ENCODE data around the gene RNFT2.

Gene RNFT2

GRCh38 chr12:116700066-116700465 is 38.0 kb upstream of the RNFT2 start:
- Mint-ChIP-seq H3K4me3 (no peak overlapping the region), H3K9me3 (no peaks in the 10 kb centered on the region), H3K4me1 (peaks cover 22% of the 10 kb centered on the region), H3K36me3 (no peaks in the 10 kb centered on the region), H3K27ac (no peak overlapping the region), H3K27me3 (peaks cover 26% of the 10 kb centered on the region)
- no peak for ATAC-seq

DNA sequence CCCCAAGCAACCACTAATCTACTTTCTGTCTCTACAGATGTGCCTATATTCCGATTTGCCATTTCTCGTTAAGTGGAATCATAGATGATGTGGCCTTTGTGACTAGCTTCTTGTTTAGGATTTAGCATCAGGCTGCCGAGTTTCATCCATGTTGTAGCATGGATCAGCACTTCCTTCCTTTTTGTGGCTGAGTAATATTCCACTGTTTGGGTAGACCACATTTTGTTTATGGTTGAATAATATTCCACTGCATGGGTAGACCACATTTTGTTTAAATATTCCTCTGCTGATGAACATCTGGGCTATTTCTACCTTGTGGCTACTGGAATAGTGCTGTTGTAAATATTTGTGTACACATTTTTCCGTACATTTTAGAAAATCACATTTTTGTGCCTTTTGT is 36.7 kb upstream of the RNFT2 start:
- ATAC-seq, result no peak
- Mint-ChIP-seq H3K4me3 (no peak overlapping the region), H3K27me3 (peaks cover 14% of the 10 kb centered on the region), H3K9me3 (no peaks in the 10 kb centered on the region), H3K36me3 (no peaks in the 10 kb centered on the region), H3K27ac (no peak overlapping the region), H3K4me1 (peaks cover 10% of the 10 kb centered on the region)

GRCh38 chr12:116703214-116703795 is 34.8 kb upstream of the RNFT2 start:
- H3K4me1 Mint-ChIP-seq, result peaks cover 15% of the 10 kb centered on the region
- peaks cover 9% of the 10 kb centered on the region for H3K27me3 Mint-ChIP-seq
- no peak overlapping the region for H3K27ac Mint-ChIP-seq
- ATAC-seq, result peak; percentile 66
- H3K9me3 Mint-ChIP-seq, result no peaks in the 10 kb centered on the region
- H3K36me3 Mint-ChIP-seq, result no peaks in the 10 kb centered on the region
- no peak overlapping the region for H3K4me3 Mint-ChIP-seq

- no peak overlapping the region for H3K27ac Mint-ChIP-seq
Observed at GRCh38 chr12:116707751-116708150, 30.4 kb upstream of the RNFT2 start.

GRCh38 chr12:116708826-116709756 is 29.0 kb upstream of the RNFT2 start:
- Mint-ChIP-seq H3K9me3 (no peaks in the 10 kb centered on the region), H3K27me3 (peaks cover 6% of the 10 kb centered on the region), H3K4me3 (peak overlapping the region; percentile 51), H3K4me1 (peaks cover 19% of the 10 kb centered on the region), H3K27ac (peak overlapping the region; percentile 26), H3K36me3 (peaks cover 12% of the 10 kb centered on the region)
- ATAC-seq, result peak; percentile 80

More at GRCh38 chr12:116707751-116708150, 30.4 kb upstream of the RNFT2 start:
- H3K36me3 Mint-ChIP-seq, result peaks cover 12% of the 10 kb centered on the region
- peaks cover 15% of the 10 kb centered on the region for H3K27me3 Mint-ChIP-seq
- peak; percentile 50 for ATAC-seq
- H3K9me3 Mint-ChIP-seq, result no peaks in the 10 kb centered on the region
- H3K4me1 Mint-ChIP-seq, result peaks cover 25% of the 10 kb centered on the region
- H3K4me3 Mint-ChIP-seq, result no peak overlapping the region

GRCh38 chr12:116709768-116710167 is 28.3 kb upstream of the RNFT2 start:
- no peak overlapping the region for H3K27ac Mint-ChIP-seq
- peaks cover 6% of the 10 kb centered on the region for H3K27me3 Mint-ChIP-seq
- H3K4me3 Mint-ChIP-seq, result no peak overlapping the region
- H3K9me3 Mint-ChIP-seq, result no peaks in the 10 kb centered on the region
- no peak for ATAC-seq
- peaks cover 19% of the 10 kb centered on the region for H3K4me1 Mint-ChIP-seq
- peaks cover 12% of the 10 kb centered on the region for H3K36me3 Mint-ChIP-seq

DNA sequence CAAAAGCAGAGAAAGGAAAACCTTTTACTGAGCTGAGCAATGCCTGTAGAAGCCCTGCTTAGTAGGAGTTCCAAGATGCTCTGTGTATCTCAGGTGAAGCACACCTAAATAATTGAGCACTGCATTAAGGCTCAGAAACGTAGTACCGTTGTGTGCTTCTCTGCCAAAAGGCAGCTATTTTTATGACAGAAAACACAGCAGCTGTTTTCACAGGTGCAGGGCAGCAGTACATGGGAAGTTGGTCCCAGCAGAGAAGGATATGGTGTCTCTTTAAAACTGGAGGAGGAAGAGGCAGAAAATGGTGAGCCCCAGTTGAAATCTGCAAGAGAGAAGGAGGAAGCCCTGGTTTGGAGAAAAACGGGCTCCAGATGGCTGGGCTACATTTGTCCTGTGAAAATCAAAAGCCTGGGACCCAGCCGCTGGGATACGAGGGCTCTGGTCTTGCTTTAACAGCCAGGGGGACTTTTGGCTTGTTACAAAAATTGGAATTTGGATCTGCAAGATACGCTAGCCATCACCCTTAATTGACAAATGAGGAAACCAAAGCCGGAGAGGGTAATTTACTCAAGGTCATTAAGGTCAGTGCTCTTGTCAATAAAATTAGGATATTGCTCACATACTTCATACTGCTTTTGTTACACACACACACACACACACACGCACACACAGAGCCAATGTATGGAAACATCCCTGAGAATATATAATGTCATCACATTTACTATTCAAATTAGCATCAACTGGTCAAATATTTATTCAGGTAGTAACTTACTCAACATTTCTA is 27.6 kb upstream of the RNFT2 start:
- peaks cover 19% of the 10 kb centered on the region for H3K4me1 Mint-ChIP-seq
- H3K27ac Mint-ChIP-seq, result no peak overlapping the region
- ATAC-seq, result no peak
- peaks cover 6% of the 10 kb centered on the region for H3K27me3 Mint-ChIP-seq
- H3K36me3 Mint-ChIP-seq, result peaks cover 14% of the 10 kb centered on the region
- H3K4me3 Mint-ChIP-seq, result no peak overlapping the region
- H3K9me3 Mint-ChIP-seq, result no peaks in the 10 kb centered on the region

DNA sequence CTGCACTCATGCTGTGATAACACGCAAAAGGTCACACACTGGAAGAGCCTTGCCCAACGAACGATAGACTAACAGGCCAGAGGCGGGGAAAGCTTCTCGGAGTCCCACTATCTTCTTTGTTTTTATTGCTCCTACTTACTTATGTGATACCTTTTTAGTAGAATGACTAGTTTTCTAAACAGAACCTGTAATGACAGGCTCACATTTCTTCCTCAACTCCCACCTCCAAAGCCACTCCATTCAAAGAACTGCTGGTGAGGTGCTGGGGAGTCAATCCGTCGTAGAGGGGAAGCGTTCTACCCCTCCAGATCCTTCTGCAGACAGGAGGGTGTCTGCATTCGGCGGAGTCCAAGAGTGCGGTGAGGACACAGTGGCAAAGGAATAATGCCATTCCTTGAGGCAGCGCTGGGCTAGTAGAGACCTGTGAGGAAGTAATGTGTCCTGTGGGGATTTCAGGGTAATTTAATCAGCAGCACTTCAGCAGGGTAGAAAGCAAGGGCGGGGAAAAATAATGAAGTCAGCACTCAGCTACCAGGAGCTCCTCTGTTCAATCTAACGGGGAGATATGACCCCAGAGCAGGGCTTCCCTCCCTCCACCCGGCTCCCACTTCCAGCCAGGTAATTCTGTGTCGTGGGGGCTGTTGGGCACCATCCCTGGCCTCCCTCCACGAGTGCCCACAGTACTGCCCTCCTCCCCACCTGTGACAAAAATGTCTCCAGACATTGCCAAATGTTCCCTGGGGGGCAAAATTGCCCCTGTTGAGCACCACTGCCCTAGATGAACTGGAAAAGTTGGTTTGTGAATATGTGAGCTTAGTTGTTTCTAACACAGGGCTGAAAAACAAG is 25.4 kb upstream of the RNFT2 start:
- H3K36me3 Mint-ChIP-seq, result peaks cover 29% of the 10 kb centered on the region
- peaks cover 6% of the 10 kb centered on the region for H3K27me3 Mint-ChIP-seq
- ATAC-seq, result no peak
- no peak overlapping the region for H3K4me3 Mint-ChIP-seq
- peak overlapping the region; percentile 49 for H3K27ac Mint-ChIP-seq
- H3K9me3 Mint-ChIP-seq, result no peaks in the 10 kb centered on the region
- H3K4me1 Mint-ChIP-seq, result peaks cover 17% of the 10 kb centered on the region

GRCh38 chr12:116713527-116713926 is 24.6 kb upstream of the RNFT2 start:
- peaks cover 29% of the 10 kb centered on the region for H3K36me3 Mint-ChIP-seq
- ATAC-seq, result no peak
- H3K4me1 Mint-ChIP-seq, result peaks cover 8% of the 10 kb centered on the region
- H3K9me3 Mint-ChIP-seq, result no peaks in the 10 kb centered on the region
- peak overlapping the region; percentile 49 for H3K27ac Mint-ChIP-seq
- H3K27me3 Mint-ChIP-seq, result peaks cover 4% of the 10 kb centered on the region
- no peak overlapping the region for H3K4me3 Mint-ChIP-seq

- Mint-ChIP-seq H3K27me3 (no peaks in the 10 kb centered on the region), H3K4me1 (peaks cover 6% of the 10 kb centered on the region), H3K9me3 (no peaks in the 10 kb centered on the region), H3K27ac (peak overlapping the region; percentile 49), H3K4me3 (no peak overlapping the region), H3K36me3 (peaks cover 29% of the 10 kb centered on the region)
- no peak for ATAC-seq
Observed at GRCh38 chr12:116714175-116714574, 23.9 kb upstream of the RNFT2 start.

GRCh38 chr12:116717466-116718437 is 20.4 kb upstream of the RNFT2 start:
- Mint-ChIP-seq H3K4me3 (no peak overlapping the region), H3K27me3 (no peaks in the 10 kb centered on the region), H3K27ac (no peak overlapping the region), H3K36me3 (peaks cover 42% of the 10 kb centered on the region), H3K4me1 (peaks cover 16% of the 10 kb centered on the region), H3K9me3 (no peaks in the 10 kb centered on the region)
- ATAC-seq, result no peak

- peaks cover 46% of the 10 kb centered on the region for H3K36me3 Mint-ChIP-seq
- ATAC-seq, result no peak
- peaks cover 18% of the 10 kb centered on the region for H3K4me1 Mint-ChIP-seq
- H3K27me3 Mint-ChIP-seq, result no peaks in the 10 kb centered on the region
- no peak overlapping the region for H3K27ac Mint-ChIP-seq
- H3K4me3 Mint-ChIP-seq, result no peak overlapping the region
- no peaks in the 10 kb centered on the region for H3K9me3 Mint-ChIP-seq
Observed at GRCh38 chr12:116718655-116719454, 19.3 kb upstream of the RNFT2 start.

Data from stimulated activated memory B cell treated with anti-CD40 and anti-IgM and Interleukin-4, amounts not matched to agents 10 μg/mL and 1 μg/mL and 100 μg/mL, for 72 hours (primary cell).